NB4 (cell line): ENCODE results near the gene FABP6.
A peak's percentile ranks its signal among the peaks of the same experiment; 100 is the strongest.

Experiments used
- CTCF ChIP-seq: IDR thresholded peaks from one replicate; pipeline ENCODE4 v1.5.1; 2012; ENCODE audit warnings: low read depth, low read length
- MYC ChIP-seq: IDR thresholded peaks from 2 replicates; pipeline ENCODE4 v1.6.1; 2011; ENCODE audit warnings: low read depth, low read length
- POLR2A ChIP-seq: IDR thresholded peaks from 2 replicates; pipeline ENCODE4 v1.6.1; 2011; ENCODE audit warnings: mild to moderate bottlenecking; ENCODE audit not compliant: insufficient read length; ENCODE audit errors: extremely low read depth
- TF ChIP-seq, protein P1 (sequence below): IDR thresholded peaks from 2 replicates; pipeline ENCODE4 v1.6.1; 2011; ENCODE audit warnings: low read depth, low read length

- TF ChIP-seq CTCF (no peak), POLR2A (no peak), MYC (no peak)
- TF ChIP-seq, protein P1, sequence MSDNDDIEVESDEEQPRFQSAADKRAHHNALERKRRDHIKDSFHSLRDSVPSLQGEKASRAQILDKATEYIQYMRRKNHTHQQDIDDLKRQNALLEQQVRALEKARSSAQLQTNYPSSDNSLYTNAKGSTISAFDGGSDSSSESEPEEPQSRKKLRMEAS, result 0 out of 2 replicates have a peak, but pooled peaks have one; percentile 11
Observed at GRCh38 chr5:160197341-160198144, 31.8 kb upstream of the FABP6 start.
